Measurements from ENCODE around the gene PRXL2A. TPM values are rescaled to one million over a fixed set of nuclear protein-coding genes. Genes with fewer than 3 reads are reported as not detected.

Gene PRXL2A
- total and polyA plus RNA-seq, 2 of the 4 experiments (the other 2 are of a cell fraction), result 0.90 to 0.92 TPM

DNA sequence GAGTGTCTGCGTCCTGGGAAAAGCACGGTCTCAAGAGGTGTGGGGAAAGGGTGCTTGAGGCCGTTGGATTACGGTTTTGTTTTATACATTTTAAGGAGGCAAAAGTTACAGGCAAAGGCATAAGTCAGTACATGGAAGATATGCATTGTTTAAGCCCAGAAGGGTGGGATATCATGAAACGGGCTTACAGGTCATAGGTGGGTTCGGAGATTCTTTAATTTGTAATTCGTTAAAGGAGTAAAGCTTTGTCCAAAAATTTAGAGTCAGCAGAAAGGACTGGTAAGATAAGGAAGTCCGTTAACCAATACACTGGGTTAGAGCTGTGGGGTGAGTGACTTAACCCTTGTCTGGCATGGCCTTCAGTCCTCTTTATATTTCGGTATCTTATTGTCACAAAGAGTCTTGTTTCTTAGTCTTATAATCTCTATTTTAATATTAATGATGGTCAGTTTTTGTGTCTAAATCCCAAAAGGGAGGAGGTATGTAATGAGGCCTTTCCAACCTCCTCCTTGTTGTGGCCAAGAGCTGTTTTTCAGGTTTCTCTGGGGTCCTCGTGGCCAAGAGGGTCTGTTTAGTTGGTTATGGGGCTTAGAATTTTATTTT lies 58.5 kb downstream of the PRXL2A start:
- CTCF ChIA-PET, result interaction anchor here (0.7 to 5.1 kb wide), 2 partner anchors 8 to 39 kb away, joined by 3 to 26 read pairs; no protein-coding TSS in a partner anchor

More for the DNA sequence above, 58.5 kb downstream of the PRXL2A start:
- no peak overlapping the region for H3K18ac ChIP-seq (ENCODE audit: low read depth, low read length)
- H3K4ac ChIP-seq (ENCODE audit: low read depth, low read length), result no peak overlapping the region
- no peak overlapping the region for H3K4me3 ChIP-seq (ENCODE audit: insufficient read depth, low read depth, low read length)
- H4K8ac ChIP-seq (ENCODE audit: low read depth in 2 of 2, low read length in 2 of 2), result 0 out of 4 replicates have a peak overlapping the region, but pooled peaks of 1 of the 2 experiments have one; percentile 7
- peaks cover 4% of the 10 kb centered on the region; the same call in 1 of the 2 replicates for H3K36me3 ChIP-seq (ENCODE audit: control insufficient read depth, insufficient read depth, low read length)
- H3K9ac ChIP-seq (ENCODE audit: low read depth, low read length), result no peak overlapping the region
- H3K23ac ChIP-seq (ENCODE audit: low read depth, low read length), result no peak overlapping the region
- H4K20me1 ChIP-seq (ENCODE audit: insufficient read depth, low read length), result peaks cover 35% of the 10 kb centered on the region
- no peak overlapping the region for H4K5ac ChIP-seq (ENCODE audit: low read depth, low read length)
- no peak overlapping the region for H3K56ac ChIP-seq (ENCODE audit: extremely low read depth, insufficient read depth, low read length)
- no peak overlapping the region for H3K27ac ChIP-seq (ENCODE audit: insufficient read depth, low read length)
- H2AFZ ChIP-seq (replicated peaks; ENCODE audit: low read length, poor library complexity), result no peak overlapping the region
- POLR2A ChIA-PET (ENCODE audit: unreplicated experiment), result no interaction called here
- WGBS, 2 experiments (ENCODE audit: extremely low coverage in 2 of 2, insufficient read length in 1 of 2), result 91% methylated on average over 7 of the region's 10 CpGs; no CpG with 5 or more reads in 1 of the 2 experiments
- intact Hi-C loops (cut with micrococcal nuclease), result no loop called here
- H4K91ac ChIP-seq (ENCODE audit: insufficient read depth, low read depth, low read length), result no peak overlapping the region
- no TSS peak for BruUV-seq (replicated peaks)
- DNase-seq, result no peak
- no peaks in the 10 kb centered on the region for H3K27me3 ChIP-seq (ENCODE audit: control insufficient read depth, insufficient read depth, low read length)
- peaks cover 22 to 84% of the 10 kb centered on the region in 2 experiments for H3K79me1 ChIP-seq (ENCODE audit: low read depth in 1 of 2, low read length in 2 of 2)
- no peaks in the 10 kb centered on the region for H3K9me3 ChIP-seq (ENCODE audit: control insufficient read depth, insufficient read depth, low read length)
- peaks cover 28% of the 10 kb centered on the region for H3K9me1 ChIP-seq (ENCODE audit: insufficient read depth, low read length)
- in situ Hi-C loops (cut with MboI; ENCODE audit: low sequenced_read_pairs), result loop anchor here (25.0 kb wide), 1 partner anchor 305 kb away; no protein-coding TSS in a partner anchor
- H3K4me2 ChIP-seq (ENCODE audit: low read depth, low read length), result no peak overlapping the region
- H2BK5ac ChIP-seq (ENCODE audit: low read depth, low read length, poor library complexity, severe bottlenecking), result no peak overlapping the region
- no peak overlapping the region for H2BK15ac ChIP-seq (ENCODE audit: low read depth, low read length)
- H2AK9ac ChIP-seq (replicated peaks; ENCODE audit: low read depth, low read length, poor library complexity), result no peak overlapping the region
- no peak for ATAC-seq (ENCODE audit: low read depth)
- H3K14ac ChIP-seq (replicated peaks; ENCODE audit: low read depth, low read length), result no peak overlapping the region
- H3K4me1 ChIP-seq (ENCODE audit: control insufficient read depth, insufficient read depth, low read length), result peaks cover 31% of the 10 kb centered on the region
- H2BK120ac ChIP-seq (ENCODE audit: low read depth, low read length), result no peak overlapping the region
- no peak overlapping the region for H2BK20ac ChIP-seq (ENCODE audit: low read depth, low read length)
- no peak for TF ChIP-seq NFE2L2 (IDR thresholded peaks at IDR 0.05; ENCODE audit: low read depth, low read length)
- TF ChIP-seq BHLHE40 (IDR thresholded peaks at IDR 0.05; ENCODE audit: low read depth, low read length), result no peak
- TF ChIP-seq RFX5 (IDR thresholded peaks at IDR 0.05; ENCODE audit: low read depth, low read length), result no peak
- TF ChIP-seq CEBPB (IDR thresholded peaks at IDR 0.05; ENCODE audit: low read depth, low read length), result no peak
- no peak for TF ChIP-seq MAZ (IDR thresholded peaks at IDR 0.05; ENCODE audit: borderline replicate concordance, low read depth, low read length)
- no peak for TF ChIP-seq POLR2A (IDR thresholded peaks at IDR 0.05; ENCODE audit: low read depth, low read length)
- no peak for TF ChIP-seq RCOR1 (IDR thresholded peaks at IDR 0.05; ENCODE audit: insufficient replicate concordance, low read length)
- TF ChIP-seq SMC3 (IDR thresholded peaks at IDR 0.05; ENCODE audit: low read depth, low read length), result no peak
- TF ChIP-seq MAFK (IDR thresholded peaks at IDR 0.05; ENCODE audit: low read depth, low read length), result no peak
- no peak for TF ChIP-seq MXI1 (IDR thresholded peaks at IDR 0.05; ENCODE audit: borderline replicate concordance, low read depth, low read length)
- no peak for TF ChIP-seq CHD1 (IDR thresholded peaks at IDR 0.05; ENCODE audit: low read depth, low read length)
- TF ChIP-seq, protein P1, sequence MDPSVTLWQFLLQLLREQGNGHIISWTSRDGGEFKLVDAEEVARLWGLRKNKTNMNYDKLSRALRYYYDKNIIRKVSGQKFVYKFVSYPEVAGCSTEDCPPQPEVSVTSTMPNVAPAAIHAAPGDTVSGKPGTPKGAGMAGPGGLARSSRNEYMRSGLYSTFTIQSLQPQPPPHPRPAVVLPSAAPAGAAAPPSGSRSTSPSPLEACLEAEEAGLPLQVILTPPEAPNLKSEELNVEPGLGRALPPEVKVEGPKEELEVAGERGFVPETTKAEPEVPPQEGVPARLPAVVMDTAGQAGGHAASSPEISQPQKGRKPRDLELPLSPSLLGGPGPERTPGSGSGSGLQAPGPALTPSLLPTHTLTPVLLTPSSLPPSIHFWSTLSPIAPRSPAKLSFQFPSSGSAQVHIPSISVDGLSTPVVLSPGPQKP (IDR thresholded peaks at IDR 0.05; ENCODE audit: borderline replicate concordance, low read depth, low read length), result no peak
- TF ChIP-seq, protein P2, sequence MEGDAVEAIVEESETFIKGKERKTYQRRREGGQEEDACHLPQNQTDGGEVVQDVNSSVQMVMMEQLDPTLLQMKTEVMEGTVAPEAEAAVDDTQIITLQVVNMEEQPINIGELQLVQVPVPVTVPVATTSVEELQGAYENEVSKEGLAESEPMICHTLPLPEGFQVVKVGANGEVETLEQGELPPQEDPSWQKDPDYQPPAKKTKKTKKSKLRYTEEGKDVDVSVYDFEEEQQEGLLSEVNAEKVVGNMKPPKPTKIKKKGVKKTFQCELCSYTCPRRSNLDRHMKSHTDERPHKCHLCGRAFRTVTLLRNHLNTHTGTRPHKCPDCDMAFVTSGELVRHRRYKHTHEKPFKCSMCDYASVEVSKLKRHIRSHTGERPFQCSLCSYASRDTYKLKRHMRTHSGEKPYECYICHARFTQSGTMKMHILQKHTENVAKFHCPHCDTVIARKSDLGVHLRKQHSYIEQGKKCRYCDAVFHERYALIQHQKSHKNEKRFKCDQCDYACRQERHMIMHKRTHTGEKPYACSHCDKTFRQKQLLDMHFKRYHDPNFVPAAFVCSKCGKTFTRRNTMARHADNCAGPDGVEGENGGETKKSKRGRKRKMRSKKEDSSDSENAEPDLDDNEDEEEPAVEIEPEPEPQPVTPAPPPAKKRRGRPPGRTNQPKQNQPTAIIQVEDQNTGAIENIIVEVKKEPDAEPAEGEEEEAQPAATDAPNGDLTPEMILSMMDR (conservative IDR thresholded peaks at IDR 0.05; ENCODE audit: low read depth, low read length), result no peak
- TF ChIP-seq FOS (IDR thresholded peaks at IDR 0.05; ENCODE audit: low read depth, low read length), result no peak
- TF ChIP-seq, protein P3, sequence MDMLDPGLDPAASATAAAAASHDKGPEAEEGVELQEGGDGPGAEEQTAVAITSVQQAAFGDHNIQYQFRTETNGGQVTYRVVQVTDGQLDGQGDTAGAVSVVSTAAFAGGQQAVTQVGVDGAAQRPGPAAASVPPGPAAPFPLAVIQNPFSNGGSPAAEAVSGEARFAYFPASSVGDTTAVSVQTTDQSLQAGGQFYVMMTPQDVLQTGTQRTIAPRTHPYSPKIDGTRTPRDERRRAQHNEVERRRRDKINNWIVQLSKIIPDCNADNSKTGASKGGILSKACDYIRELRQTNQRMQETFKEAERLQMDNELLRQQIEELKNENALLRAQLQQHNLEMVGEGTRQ (IDR thresholded peaks at IDR 0.05; ENCODE audit: low read depth, low read length), result no peak
- no peak for TF ChIP-seq RAD21 (IDR thresholded peaks at IDR 0.05; ENCODE audit: low read length)
- H2AK5ac ChIP-seq (ENCODE audit: low read depth, low read length), result no peak overlapping the region
- dilution Hi-C loops (cut with HindIII; ENCODE audit: low sequenced_read_pairs, unreplicated experiment), result no loop called here

Data from IMR-90 (cell line).